GM21717 (cell line): ENCODE measurements around the gene PDE4B.
"Not testable (repeated sequence)": the region's sequence is repeated elsewhere in the genome, so short reads cannot be mapped to it uniquely, and the experiment has no call there.

Experiments used
- ATAC-seq: cut with Tn5 transposase; IDR thresholded peaks from one replicate; pipeline ENCODE4 v1.9.1; 2021; ENCODE audit warnings: mild to moderate bottlenecking, moderate library complexity; ENCODE audit not compliant: unreplicated experiment

PDE4B gene

GRCh38 chr1:66108624-66109023 is 315.9 kb downstream of the PDE4B start:
- ATAC-seq, result no peak

- ATAC-seq, result no peak
Observed at GRCh38 chr1:66112744-66113400, 320.2 kb downstream of the PDE4B start.

- ATAC-seq, result no peak
Observed at GRCh38 chr1:66119148-66119547, 326.5 kb downstream of the PDE4B start.

- no peak for ATAC-seq
Observed at GRCh38 chr1:66124670-66125069, 332.0 kb downstream of the PDE4B start.

GRCh38 chr1:66128641-66129040 is 335.9 kb downstream of the PDE4B start:
- not testable (repeated sequence) for ATAC-seq

- no peak for ATAC-seq
Observed at GRCh38 chr1:66132324-66132723, 339.6 kb downstream of the PDE4B start.

- ATAC-seq, result no peak
Observed at GRCh38 chr1:66134004-66134403, 341.3 kb downstream of the PDE4B start.

GRCh38 chr1:66135161-66135560 is 342.5 kb downstream of the PDE4B start:
- ATAC-seq, result no peak

- not testable (repeated sequence) for ATAC-seq
Observed at GRCh38 chr1:66136423-66136822, 343.7 kb downstream of the PDE4B start.

- no peak for ATAC-seq
Observed at GRCh38 chr1:66137235-66137634, 344.5 kb downstream of the PDE4B start.

- ATAC-seq, result no peak
Observed at GRCh38 chr1:66138613-66139012, 345.9 kb downstream of the PDE4B start.

- no peak for ATAC-seq
Observed at GRCh38 chr1:66140072-66140471, 347.4 kb downstream of the PDE4B start.

GRCh38 chr1:66143651-66144050 is 351.0 kb downstream of the PDE4B start:
- no peak for ATAC-seq

- no peak for ATAC-seq
Observed at GRCh38 chr1:66147226-66147835, 354.6 kb downstream of the PDE4B start.

- no peak for ATAC-seq
Observed at GRCh38 chr1:66152034-66152433, 359.3 kb downstream of the PDE4B start.

GRCh38 chr1:66154394-66154793 is 361.7 kb downstream of the PDE4B start:
- ATAC-seq, result no peak

- ATAC-seq, result no peak
Observed at GRCh38 chr1:66156144-66156543, 363.4 kb downstream of the PDE4B start.

- no peak for ATAC-seq
Observed at GRCh38 chr1:66159800-66160199, 367.1 kb downstream of the PDE4B start.

- ATAC-seq, result no peak
Observed at GRCh38 chr1:66160719-66161118, 368.0 kb downstream of the PDE4B start.

- no peak for ATAC-seq
Observed at GRCh38 chr1:66166753-66167152, 374.1 kb downstream of the PDE4B start.

GRCh38 chr1:66167267-66167666 is 374.6 kb downstream of the PDE4B start:
- no peak for ATAC-seq

- no peak for ATAC-seq
Observed at GRCh38 chr1:66168467-66168887, 375.8 kb downstream of the PDE4B start.
